GM12873 (cell line): Measurements from ENCODE around the gene SMYD3.

Experiments used
- CTCF ChIP-seq: IDR thresholded peaks from 2 replicates; pipeline ENCODE4 v1.5.1; 2012; ENCODE audit warnings: low read depth, mild to moderate bottlenecking, moderate library complexity, low read length, control low read depth; ENCODE audit not compliant: insufficient read depth; ENCODE audit errors: missing control alignments

The SMYD3 gene

GRCh38 chr1:245876586-245876985, 630.5 kb downstream of the SMYD3 start:
- no peak for TF ChIP-seq CTCF

- TF ChIP-seq CTCF, result no peak
These were observed 631.4 kb downstream of the SMYD3 start for GRCh38 chr1:245875581-245876261.

- TF ChIP-seq CTCF, result no peak
These were observed 632.0 kb downstream of the SMYD3 start for GRCh38 chr1:245874942-245875580.

- TF ChIP-seq CTCF, result no peak
These were observed 633.0 kb downstream of the SMYD3 start for GRCh38 chr1:245873883-245874671.

GRCh38 chr1:245873068-245873467, 634.0 kb downstream of the SMYD3 start:
- TF ChIP-seq CTCF, result no peak

GRCh38 chr1:245872475-245872874, 634.6 kb downstream of the SMYD3 start:
- no peak for TF ChIP-seq CTCF

- TF ChIP-seq CTCF, result no peak
These were observed 635.2 kb downstream of the SMYD3 start for GRCh38 chr1:245871915-245872314.
